Adipose tissue (tissue), 3 donors: ENCODE measurements around the gene SOX6. TPM values are rescaled to one million over a fixed set of nuclear protein-coding genes. Genes with fewer than 3 reads are reported as not detected.
"Not testable (repeated sequence)": the region's sequence is repeated elsewhere in the genome, so short reads cannot be mapped to it uniquely, and the experiment has no call there.

ENCODE experiments used
- H3K27ac ChIP-seq: one replicate; pipeline ENCODE4 v1.5.1; 2013; ENCODE audit warnings: low read depth, low read length
- WGBS, 3 donors: extraction: QIAGEN DNeasy Blood & Tissue Kit; methylation state at CpG; one replicate each; pipeline ENCODE4 v1.1.7; 2013; 5-methylcytosine and 5-hydroxymethylcytosine counted together
- polyA plus RNA-seq, 3 donors: library from polyadenylated mRNA; stranded (reverse); fragments of 200-250 nt; gene quantifications; one replicate each; pipeline ENCODE4 v1.2.3, GENCODE V29; 2013
- donor health status: healthy with polysubstance abuse.
- donor health status: Bipolar disorder and iron deficiency.
- donor health status: healthy.

Gene SOX6
- polyA plus RNA-seq, 3 donors = 1.3 to 3.2 (median 1.7) TPM

GRCh38 chr11:16177688-16178087, 178.7 kb downstream of the SOX6 start:
- H3K27ac ChIP-seq = no peak overlapping the region
- WGBS, 3 donors = 89 to 98% (median 91%) methylated on average over 3 of the region's 3 CpGs

DNA sequence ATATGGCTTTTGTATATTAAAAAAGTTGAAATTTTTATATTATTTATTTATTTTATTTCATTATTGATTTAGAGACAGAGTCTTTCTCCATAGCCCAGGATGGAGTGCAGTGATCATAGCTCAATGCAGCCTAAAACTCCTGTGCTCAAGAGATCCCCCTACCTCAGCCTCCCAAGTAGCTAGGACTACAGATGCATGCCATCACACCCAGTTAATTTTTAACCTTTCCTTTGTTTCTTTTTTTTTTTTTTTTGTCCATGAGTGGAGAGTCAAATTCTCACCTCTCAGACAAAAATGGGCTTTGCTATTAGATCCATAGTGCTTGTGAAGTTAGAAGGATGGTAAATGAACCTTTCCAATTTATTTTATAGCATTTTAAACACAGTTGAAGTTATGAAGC, 182.5 kb downstream of the SOX6 start:
- H3K27ac ChIP-seq = no peak overlapping the region

GRCh38 chr11:16171882-16172281, 184.5 kb downstream of the SOX6 start:
- H3K27ac ChIP-seq = no peak overlapping the region
- WGBS, 3 donors = 79 to 91% (median 85%) methylated on average over 2 of the region's 2 CpGs

- H3K27ac ChIP-seq = no peak overlapping the region
- whole genome bisulfite sequencing, 3 donors = 61 to 70% (median 66%) methylated on average over 7 of the region's 7 CpGs
Measured at GRCh38 chr11:16169956-16170847, 186.1 kb downstream of the SOX6 start.

- H3K27ac ChIP-seq = no peak overlapping the region
Measured at GRCh38 chr11:16169541-16169940, 186.8 kb downstream of the SOX6 start.

GRCh38 chr11:16167706-16168487, 188.4 kb downstream of the SOX6 start:
- WGBS, 3 donors = 82 to 96% (median 88%) methylated on average over 3 of the region's 3 CpGs
- no peak overlapping the region for H3K27ac ChIP-seq

GRCh38 chr11:16166571-16166970, 189.8 kb downstream of the SOX6 start:
- H3K27ac ChIP-seq = no peak overlapping the region
- 73 to 95% (median 87%) methylated on average over 1 of the region's 1 CpG for WGBS, 3 donors

- WGBS, 3 donors = 89 to 97% (median 91%) methylated on average over 1 of the region's 1 CpG
- no peak overlapping the region for H3K27ac ChIP-seq
Measured at GRCh38 chr11:16160146-16160545, 196.2 kb downstream of the SOX6 start.

DNA sequence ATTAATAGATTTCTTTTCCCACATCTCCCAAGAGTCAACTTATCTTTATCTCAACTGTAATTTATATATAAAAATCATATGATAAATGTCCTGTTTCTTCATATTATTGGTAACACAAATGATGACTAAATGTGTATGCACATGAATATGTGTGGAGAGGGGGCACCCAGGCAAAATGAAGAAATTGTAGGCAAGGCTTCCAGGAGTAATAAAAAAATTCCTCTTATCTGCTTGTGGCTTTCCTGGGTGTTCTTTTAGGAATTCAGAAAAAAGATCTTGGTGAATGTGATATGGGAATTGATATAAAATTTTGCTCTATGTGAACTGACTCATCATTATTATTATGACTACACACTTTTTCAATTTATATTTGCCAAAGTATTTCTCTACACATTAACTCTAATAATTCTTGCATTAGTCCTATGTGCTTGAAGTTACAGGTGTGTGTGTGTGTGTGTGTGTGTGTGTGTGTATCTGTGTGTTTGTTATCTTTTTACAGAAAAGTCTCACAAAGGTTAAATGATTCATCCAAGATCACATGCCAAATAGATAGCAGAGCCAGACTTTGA, 197.8 kb downstream of the SOX6 start:
- no peak overlapping the region for H3K27ac ChIP-seq

DNA sequence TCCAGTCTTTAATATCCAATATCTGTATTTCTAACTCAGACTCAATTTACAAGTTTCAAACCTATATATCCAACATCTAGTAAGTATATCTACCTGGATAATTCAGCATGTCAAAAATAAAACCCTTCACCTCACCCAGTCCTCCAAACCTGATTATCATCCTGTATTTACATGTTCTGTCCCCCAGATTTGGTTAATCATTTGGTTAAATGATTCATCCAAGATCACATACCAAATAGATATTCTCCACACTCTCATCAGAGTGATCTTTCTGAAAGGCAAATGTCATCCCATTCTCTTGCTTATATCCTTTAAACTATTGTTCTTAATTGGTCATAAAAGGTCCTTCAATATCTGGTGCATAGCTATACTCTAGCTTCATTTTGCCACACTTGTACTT, 199.0 kb downstream of the SOX6 start:
- no peak overlapping the region for H3K27ac ChIP-seq

- H3K27ac ChIP-seq = no peak overlapping the region
Measured at GRCh38 chr11:16155448-16155847, 200.9 kb downstream of the SOX6 start.

GRCh38 chr11:16154715-16155396, 201.5 kb downstream of the SOX6 start:
- no peak overlapping the region for H3K27ac ChIP-seq
- 22 to 82% (median 80%) methylated on average over 4 of the region's 4 CpGs for WGBS, 3 donors

- no peak overlapping the region for H3K27ac ChIP-seq
- 42 to 88% (median 65%) methylated on average over 2 of the region's 2 CpGs for WGBS, 3 donors
Measured at GRCh38 chr11:16153951-16154350, 202.4 kb downstream of the SOX6 start.

DNA sequence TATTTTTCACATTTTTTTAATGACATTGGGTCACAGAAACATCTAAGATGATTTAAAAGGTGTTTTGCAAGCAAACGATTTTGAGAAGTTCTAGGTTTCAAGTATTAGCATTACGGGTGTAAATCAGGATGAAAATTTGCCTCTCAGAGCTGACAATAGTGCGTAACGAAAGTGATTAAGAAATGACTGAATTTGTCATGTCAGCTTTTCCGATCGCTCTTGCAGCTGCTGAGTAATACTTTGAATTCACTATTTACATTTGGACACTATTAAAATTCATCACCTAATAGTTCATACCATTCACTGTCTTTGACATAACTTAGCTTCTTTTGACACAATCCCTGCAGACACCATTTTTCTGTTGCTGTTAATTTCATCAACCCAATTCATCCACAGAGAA, 205.2 kb downstream of the SOX6 start:
- H3K27ac ChIP-seq = no peak overlapping the region
- WGBS, 3 donors = 83 to 91% (median 86%) methylated on average over 6 of the region's 6 CpGs

DNA sequence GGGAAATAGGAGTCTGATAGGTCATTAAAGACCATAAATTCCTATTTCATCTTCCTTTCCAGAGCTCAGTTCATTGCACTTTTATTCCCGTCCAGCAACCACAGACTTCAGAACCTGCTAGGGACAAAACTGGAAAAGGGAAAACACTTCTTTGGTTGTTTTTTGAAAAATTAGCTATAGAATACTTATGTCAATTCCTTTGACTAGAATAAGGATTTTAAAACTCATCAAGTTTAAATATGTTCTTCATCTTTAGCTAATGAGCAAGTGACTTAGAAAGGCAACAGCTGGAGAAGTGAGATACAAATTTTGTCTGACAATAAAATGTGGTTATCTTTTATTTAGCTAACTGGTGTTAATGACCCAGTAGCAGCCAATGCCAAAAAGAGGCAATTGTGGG, 206.9 kb downstream of the SOX6 start:
- 51 to 55% (median 53%) methylated on average over 1 of the region's 1 CpG for WGBS, 3 donors
- H3K27ac ChIP-seq = no peak overlapping the region

DNA sequence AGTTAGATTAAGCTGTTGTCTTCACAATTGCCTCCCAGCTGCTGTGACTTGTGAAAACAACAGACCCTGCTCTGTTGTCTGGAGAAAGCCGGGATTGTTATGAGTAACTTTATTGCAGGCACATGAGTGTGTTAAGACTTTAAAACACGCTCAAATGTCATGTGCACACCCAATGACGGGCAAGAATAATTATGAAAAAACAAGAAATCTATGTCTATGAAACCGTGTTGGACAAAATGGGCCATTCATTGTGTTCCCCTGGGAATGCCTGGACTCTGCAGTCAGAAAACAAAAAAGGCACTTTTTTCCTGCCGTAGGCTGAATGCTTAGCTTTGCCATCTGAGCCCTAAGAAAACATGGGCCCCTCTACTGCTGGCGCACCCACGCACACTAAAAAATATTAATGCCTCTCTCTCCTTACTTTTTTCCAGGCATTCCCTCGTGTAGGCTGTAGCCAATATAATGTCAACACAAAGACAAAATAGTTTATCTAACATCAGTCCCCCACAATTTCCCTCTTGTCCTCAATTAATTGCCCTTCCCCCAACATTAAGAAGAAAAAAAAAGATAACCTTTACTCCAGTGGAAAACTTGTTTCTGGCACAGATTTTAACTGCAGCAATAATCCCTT, 207.9 kb downstream of the SOX6 start:
- H3K27ac ChIP-seq = no peak overlapping the region
- 45 to 56% (median 45%) methylated on average over 8 of the region's 8 CpGs for WGBS, 3 donors

GRCh38 chr11:16146980-16147379, 209.4 kb downstream of the SOX6 start:
- 93 to 100% (median 98%) methylated on average over 2 of the region's 2 CpGs for WGBS, 3 donors
- H3K27ac ChIP-seq = not testable (repeated sequence)

DNA sequence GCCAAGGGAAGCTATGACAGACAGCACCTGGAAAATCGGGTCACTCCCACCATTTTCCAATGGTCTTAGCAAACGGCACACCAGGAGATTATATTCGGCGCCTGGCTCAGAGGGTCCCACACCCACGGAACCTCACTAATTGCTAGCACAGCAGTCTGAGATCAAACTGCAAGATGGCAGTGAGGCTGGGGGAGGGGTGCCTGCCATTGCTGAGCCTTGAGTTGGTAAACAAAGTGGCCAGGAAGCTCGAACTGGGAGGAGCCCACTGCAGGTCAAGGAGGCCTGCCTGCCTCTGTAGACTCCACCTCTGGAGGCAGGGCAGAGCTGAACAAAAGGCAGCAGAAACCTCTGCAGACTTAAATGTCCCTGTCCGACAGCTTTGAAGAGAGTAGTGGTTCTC, 214.7 kb downstream of the SOX6 start:
- 86 to 92% (median 92%) methylated on average over 7 of the region's 7 CpGs for WGBS, 3 donors
- H3K27ac ChIP-seq = not testable (repeated sequence)

GRCh38 chr11:16141162-16141561, 215.2 kb downstream of the SOX6 start:
- H3K27ac ChIP-seq = not testable (repeated sequence)
- WGBS, 3 donors = 96 to 98% (median 97%) methylated on average over 8 of the region's 8 CpGs
